ENCODE data around the gene KRT8. TPM values are rescaled to one million over a fixed set of nuclear protein-coding genes. Genes with fewer than 3 reads are reported as not detected.

The KRT8 gene
- total RNA-seq, 2 experiments from 2014 or later = 0.16 to 0.89 TPM

GRCh38 chr12:52945389-52946232 is 40.7 kb upstream of the KRT8 start:
- Histone ChIP-seq H3K36me3 (ENCODE audit: insufficient read depth, low read length) (no peaks in the 10 kb centered on the region), H3K27ac (ENCODE audit: low read depth, low read length, poor library complexity, severe bottlenecking) (no peak overlapping the region), H3K4me1 (ENCODE audit: insufficient read depth, low read length, poor library complexity, severe bottlenecking) (no peaks in the 10 kb centered on the region), H4K20me1 (ENCODE audit: insufficient read depth, low read length) (no peaks in the 10 kb centered on the region), H3K9me2 (ENCODE audit: insufficient read depth, low read length) (no peaks in the 10 kb centered on the region), H3K9me3 (ENCODE audit: low read length) (no peaks in the 10 kb centered on the region), H3K4me2 (ENCODE audit: low read length) (no peak overlapping the region), H2AFZ (ENCODE audit: low read length) (no peak overlapping the region), H3K4me3 (ENCODE audit: low read depth, low read length, poor library complexity, severe bottlenecking) (no peak overlapping the region), H3K79me2 (ENCODE audit: insufficient read depth, low read depth, low read length) (no peaks in the 10 kb centered on the region)
- TF ChIP-seq EZH2phosphoT487 (IDR thresholded peaks at IDR 0.05; ENCODE audit: borderline replicate concordance, low read depth, low read length) (no peak), CTCF (conservative IDR thresholded peaks at IDR 0.05; ENCODE audit: low read length) (no peak)
- intact Hi-C loops (cut with micrococcal nuclease; ENCODE audit: unreplicated experiment) = no loop called here
- CTCF ChIA-PET (ENCODE audit: unreplicated experiment) = no interaction called here
- POLR2A ChIA-PET = no interaction called here
- DNase-seq (ENCODE audit: low spot score) = no peak
- BruUV-seq (replicated peaks) = no TSS peak

- Histone ChIP-seq H3K4me3 (ENCODE audit: low read depth, low read length, poor library complexity, severe bottlenecking) (no peak overlapping the region), H3K9me2 (ENCODE audit: insufficient read depth, low read length) (no peaks in the 10 kb centered on the region), H3K4me1 (ENCODE audit: insufficient read depth, low read length, poor library complexity, severe bottlenecking) (no peaks in the 10 kb centered on the region), H3K9me3 (ENCODE audit: low read length) (no peaks in the 10 kb centered on the region), H3K4me2 (ENCODE audit: low read length) (no peak overlapping the region), H3K36me3 (ENCODE audit: insufficient read depth, low read length) (no peaks in the 10 kb centered on the region), H3K27ac (ENCODE audit: low read depth, low read length, poor library complexity, severe bottlenecking) (no peak overlapping the region), H4K20me1 (ENCODE audit: insufficient read depth, low read length) (no peaks in the 10 kb centered on the region), H3K79me2 (ENCODE audit: insufficient read depth, low read depth, low read length) (no peaks in the 10 kb centered on the region), H2AFZ (ENCODE audit: low read length) (no peak overlapping the region)
- intact Hi-C loops (cut with micrococcal nuclease; ENCODE audit: unreplicated experiment) = no loop called here
- TF ChIP-seq EZH2phosphoT487 (IDR thresholded peaks at IDR 0.05; ENCODE audit: borderline replicate concordance, low read depth, low read length) (no peak), CTCF (conservative IDR thresholded peaks at IDR 0.05; ENCODE audit: low read length) (no peak)
- BruUV-seq (replicated peaks) = no TSS peak
- DNase-seq (ENCODE audit: low spot score) = no peak
- CTCF ChIA-PET (ENCODE audit: unreplicated experiment) = no interaction called here
- POLR2A ChIA-PET = interaction anchor here (0.6 kb wide), 1 partner anchor 16 kb away, joined by 4 read pairs; no protein-coding TSS in a partner anchor
These were observed 40.0 kb upstream of the KRT8 start for GRCh38 chr12:52944683-52945388.

- no peak overlapping the region for H3K27ac ChIP-seq (ENCODE audit: low read depth, low read length, poor library complexity, severe bottlenecking)
- H3K36me3 ChIP-seq (ENCODE audit: insufficient read depth, low read length) = no peaks in the 10 kb centered on the region
- no TSS peak for BruUV-seq (replicated peaks)
- POLR2A ChIA-PET = no interaction called here
- no peak overlapping the region for H3K4me3 ChIP-seq (ENCODE audit: low read depth, low read length, poor library complexity, severe bottlenecking)
- H3K9me2 ChIP-seq (ENCODE audit: insufficient read depth, low read length) = no peaks in the 10 kb centered on the region
- TF ChIP-seq CTCF (conservative IDR thresholded peaks at IDR 0.05; ENCODE audit: low read length) (no peak), EZH2phosphoT487 (IDR thresholded peaks at IDR 0.05; ENCODE audit: borderline replicate concordance, low read depth, low read length) (no peak)
- no peak for DNase-seq (ENCODE audit: low spot score)
- no peaks in the 10 kb centered on the region for H3K79me2 ChIP-seq (ENCODE audit: insufficient read depth, low read depth, low read length)
- CTCF ChIA-PET (ENCODE audit: unreplicated experiment) = no interaction called here
- no peak overlapping the region for H2AFZ ChIP-seq (ENCODE audit: low read length)
- no peak overlapping the region for H3K4me2 ChIP-seq (ENCODE audit: low read length)
- intact Hi-C loops (cut with micrococcal nuclease; ENCODE audit: unreplicated experiment) = no loop called here
- H3K4me1 ChIP-seq (ENCODE audit: insufficient read depth, low read length, poor library complexity, severe bottlenecking) = no peaks in the 10 kb centered on the region
- no peaks in the 10 kb centered on the region for H4K20me1 ChIP-seq (ENCODE audit: insufficient read depth, low read length)
- no peaks in the 10 kb centered on the region for H3K9me3 ChIP-seq (ENCODE audit: low read length)
These were observed 38.0 kb upstream of the KRT8 start for GRCh38 chr12:52942901-52943181.

All from OCI-LY7 (cell line).